COLO668 (cell line): ENCODE results near the gene GOLGA5.
"Not testable (repeated sequence)": the region's sequence is repeated elsewhere in the genome, so short reads cannot be mapped to it uniquely, and the experiment has no call there.

Experiments used
- DNase-seq: peaks from one replicate; lab custom pipeline; 2025; ENCODE audit not compliant: unreplicated experiment; lab: John Stamatoyannopoulos, UW

Gene GOLGA5

DNA sequence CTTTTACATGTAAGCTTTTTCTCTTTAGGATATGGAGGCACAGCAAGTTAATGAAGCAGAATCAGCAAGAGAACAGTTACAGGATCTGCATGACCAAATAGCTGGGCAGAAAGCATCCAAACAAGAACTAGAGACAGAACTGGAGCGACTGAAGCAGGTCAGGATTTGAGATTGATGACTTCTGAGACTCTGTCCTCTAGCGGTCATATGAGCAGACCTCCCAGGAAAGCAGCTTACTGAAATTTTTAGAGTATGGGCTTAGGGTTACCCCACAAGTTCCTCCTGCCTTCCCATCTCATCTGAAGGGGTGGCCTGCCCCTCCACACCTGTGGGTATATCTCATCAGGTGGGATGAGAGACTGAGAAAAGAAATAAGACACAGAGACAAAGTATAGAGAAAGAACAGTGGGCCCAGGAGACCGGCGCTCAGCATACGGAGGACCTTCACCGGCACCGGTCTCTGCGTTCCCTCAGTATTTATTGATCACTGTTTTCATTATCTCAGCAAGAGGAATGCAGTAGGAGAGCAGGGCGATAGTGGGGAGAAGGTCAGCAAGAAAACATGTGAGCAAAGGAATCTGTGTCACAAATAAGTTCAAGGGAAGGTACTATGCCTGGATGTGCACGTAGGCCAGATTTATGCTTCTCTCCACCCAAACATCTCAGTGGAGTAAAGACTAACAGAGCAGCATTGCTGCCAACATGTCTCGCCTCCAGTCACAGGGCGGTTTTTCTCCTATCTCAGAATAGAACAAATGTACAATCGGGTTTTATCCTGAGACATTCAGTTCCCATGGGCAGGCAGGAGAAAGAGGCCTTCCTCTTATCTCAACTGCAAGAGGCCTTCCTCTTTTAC lies 25.8 kb downstream of the GOLGA5 start:
- not testable (repeated sequence) for DNase-seq

DNA sequence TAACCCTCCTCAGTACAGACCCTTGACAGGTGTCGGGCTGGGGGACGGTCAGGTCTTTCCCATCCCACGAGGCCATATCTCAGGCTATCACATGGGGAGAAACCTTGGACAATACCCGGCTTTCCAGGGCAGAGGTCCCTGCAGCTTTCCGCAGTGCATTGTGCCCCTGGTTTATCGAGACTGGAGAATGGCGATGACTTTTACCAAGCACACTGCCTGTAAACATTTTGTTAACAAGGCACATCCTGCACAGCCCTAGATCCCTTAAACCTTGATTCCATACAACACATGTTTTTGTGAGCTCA lies 26.4 kb downstream of the GOLGA5 start:
- DNase-seq, result not testable (repeated sequence)

DNA sequence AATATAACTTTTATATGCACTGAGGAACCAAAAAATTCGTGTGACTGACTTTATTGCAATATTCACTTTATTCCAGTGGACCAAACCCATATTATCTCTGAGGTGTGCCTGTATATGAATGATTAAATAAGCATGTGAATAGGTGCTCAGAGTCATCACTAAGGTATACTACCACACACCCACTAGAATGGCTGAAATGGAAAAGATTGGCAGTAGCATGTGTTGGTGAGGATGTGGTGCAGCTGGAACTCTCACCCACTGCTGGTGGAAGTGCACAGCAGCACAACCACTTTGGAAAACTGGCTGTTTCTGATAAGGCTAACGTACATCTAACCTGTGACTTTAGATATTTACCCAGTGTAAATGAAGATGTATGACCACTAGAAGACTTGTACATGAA lies 36.8 kb downstream of the GOLGA5 start:
- DNase-seq, result no peak

DNA sequence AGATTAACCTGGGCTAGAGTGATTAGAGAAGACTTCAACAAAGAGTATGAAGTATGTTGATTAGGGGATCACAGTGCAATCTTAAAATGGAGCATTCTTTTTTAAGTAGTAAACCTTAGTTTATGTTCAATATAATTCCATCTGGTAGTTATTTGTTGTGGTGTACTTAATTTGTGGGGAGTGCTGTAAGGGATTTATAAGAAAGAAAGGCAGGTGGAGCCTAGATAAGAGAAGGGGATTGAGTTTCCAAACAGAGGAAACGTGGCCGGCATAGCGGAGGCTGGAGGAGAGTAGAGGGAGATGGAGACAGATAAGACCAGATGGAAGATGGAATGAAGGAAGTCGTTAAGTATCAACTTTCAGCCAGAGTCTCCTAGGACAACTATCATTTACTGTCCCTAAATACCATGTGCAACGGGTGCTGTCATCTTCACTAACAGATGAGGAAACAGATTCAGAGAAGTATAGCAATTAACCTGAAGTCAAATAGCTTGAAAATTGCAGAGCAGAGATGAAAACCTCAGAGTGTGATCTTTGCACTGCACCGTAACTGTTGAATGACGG lies 38.1 kb downstream of the GOLGA5 start:
- no peak for DNase-seq

DNA sequence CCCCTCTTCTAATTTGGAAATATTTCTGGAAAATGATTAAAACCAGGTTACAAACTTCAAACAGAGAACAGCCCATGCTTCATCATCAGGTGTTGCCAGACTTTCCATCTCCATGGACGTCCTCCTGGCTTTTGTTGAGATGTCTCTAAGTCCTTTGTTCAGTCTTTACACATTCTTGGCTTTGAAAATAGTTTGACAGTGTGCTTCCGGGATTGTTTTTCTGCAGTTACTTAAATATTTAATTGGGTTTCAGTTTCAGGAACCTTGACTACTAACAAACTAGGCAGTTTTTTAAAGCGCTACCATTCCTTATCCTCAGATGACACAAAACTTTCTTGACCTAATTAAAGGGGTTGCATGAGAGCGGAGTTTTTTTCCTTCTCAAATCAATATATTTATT lies 47.8 kb downstream of the GOLGA5 start:
- no peak for DNase-seq

DNA sequence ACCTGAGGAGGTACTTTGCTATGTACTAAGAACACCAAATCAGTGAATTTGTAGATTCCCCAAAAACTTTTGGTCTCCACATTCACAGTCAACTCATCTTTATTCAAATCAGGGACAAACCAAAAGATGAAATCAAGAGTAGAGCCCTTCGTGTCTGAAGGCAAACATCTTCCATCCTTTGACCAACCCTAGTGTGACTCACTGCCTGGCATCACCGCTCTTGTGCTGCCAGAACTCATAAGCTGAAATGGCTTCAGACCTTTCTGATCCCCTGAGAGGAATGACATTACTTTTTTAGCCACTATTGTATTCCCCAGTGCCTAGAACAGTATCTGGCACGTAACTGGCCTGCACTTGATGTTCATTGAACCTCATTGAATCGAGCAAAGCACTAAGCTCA lies 50.1 kb downstream of the GOLGA5 start:
- no peak for DNase-seq

DNA sequence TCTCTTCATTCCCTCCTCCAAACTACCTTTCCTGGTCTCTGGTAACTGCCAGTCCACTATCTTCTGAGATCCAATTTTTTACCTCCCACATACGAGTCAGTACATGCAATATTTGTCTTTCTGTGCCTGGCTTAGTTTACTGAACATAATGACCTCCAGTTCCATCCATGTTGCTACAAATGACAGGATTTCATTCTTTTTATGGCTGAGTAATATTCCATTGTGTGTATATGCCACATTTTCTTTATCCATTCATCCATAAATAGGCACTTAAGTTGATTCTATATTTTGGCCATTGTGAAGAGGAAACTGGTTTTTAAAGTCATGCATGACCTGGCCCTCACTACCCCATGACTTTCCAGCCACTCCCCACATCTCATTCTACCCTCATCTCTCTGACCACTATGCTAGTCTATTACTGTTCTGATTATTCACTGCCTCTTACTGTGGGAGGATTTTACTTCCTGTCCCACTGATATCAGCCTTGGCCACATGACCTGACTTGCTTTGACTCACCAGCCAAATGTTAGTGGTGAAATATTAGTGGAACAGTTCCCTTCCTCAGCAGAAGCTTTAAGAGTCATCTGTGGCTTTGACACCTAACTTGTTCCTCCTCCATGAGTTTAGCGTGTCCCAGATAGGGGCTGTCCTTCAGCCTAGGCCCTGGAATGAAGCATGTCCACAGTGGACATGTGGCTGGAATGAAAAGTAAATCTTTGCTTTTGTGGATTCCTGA lies 52.2 kb downstream of the GOLGA5 start:
- DNase-seq, result no peak

DNA sequence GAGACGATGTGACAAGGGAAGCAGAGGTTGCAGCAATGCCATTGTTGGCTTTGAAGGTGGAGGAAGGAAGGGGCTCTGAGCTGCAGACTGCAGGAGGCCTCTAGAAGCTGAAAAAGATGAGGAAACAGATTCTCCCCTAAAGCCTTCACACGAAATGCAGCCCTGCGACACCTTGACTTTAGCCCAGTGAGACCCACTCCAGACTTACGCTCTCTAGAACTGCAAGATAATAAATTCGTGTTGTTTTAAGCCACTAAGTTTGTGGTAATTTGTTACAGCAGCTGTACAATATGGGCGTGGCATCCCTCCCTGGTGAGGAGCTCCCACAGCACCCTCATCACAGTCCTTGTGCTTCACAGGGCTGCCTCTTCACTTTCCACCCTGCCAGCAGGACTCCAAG lies 53.2 kb downstream of the GOLGA5 start:
- no peak for DNase-seq

DNA sequence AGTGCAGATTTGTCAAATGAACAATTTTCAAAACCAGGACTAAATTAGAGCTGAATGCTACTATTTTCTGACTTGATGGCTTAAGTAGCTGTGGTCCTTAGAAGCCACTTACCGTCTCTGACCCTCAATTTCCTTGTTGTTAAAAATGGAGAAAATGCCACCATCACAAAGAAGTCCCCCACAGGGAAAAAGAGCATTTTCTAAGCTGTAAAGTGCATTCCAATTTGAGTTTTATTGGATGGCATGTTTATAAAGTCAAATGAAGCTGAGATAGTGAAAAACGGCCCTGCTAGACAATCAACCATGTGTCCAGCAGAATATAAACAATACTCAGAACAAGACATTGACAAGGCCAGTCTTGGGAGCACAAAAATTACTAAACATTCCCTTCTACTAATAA lies 53.6 kb downstream of the GOLGA5 start:
- DNase-seq, result no peak

DNA sequence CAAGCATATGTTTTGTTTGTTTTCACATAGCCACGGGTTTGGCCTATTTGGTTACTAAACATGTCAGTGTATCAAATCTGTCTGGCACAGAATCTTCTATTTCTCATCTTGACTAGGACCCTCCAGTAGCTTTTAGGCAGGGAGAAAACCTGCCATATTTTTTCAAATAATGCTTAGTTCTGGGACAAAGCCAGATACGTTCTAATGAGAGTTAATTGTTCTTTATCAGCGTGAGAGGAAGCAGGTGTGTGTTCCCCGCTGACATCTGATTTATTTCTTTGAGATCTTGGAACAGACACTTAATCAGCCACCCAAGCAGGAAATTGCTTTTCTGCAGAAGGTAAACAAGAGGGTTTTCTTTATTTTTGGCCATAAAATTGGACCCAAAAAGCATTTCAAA lies 54.8 kb downstream of the GOLGA5 start:
- DNase-seq, result peak; percentile 28

DNA sequence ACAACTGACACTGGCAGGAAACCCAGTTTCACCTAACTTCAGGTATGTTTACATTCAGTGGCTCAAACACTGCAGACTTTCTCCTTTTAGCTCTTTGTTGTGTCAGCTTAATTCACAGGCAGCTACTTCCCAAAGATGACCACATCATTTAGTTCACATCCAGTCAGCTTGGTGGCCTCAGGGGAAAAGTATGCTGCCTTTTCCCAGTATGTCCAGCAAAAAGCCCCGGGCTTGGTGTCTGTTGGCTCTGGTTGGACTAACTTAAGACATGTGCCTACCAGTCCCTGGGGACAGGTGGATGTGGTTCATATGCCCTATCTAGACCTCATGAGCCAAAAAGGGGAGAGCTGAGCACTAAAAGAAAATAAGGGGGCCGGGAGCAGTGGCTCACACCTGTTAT lies 56.4 kb downstream of the GOLGA5 start:
- DNase-seq, result no peak

DNA sequence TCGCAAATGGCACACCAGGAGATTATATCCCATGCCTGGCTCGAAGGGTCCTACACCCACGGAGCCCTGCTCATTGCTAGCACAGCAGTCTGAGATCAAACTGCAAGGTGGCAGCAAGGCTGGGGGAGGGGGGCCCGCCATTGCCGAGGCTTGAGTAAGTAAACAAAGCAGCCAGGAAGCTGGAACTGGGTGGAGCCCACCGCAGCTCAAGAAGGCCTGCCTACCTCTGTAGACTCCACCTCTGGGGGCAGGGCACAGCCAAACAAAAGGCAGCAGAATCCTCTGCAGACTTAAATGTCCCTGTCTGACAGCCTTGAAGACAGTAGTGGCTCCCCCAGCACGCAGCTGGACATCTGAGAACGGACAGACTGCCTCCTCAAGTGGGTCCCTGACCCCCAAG lies 59.0 kb downstream of the GOLGA5 start:
- DNase-seq, result not testable (repeated sequence)

DNA sequence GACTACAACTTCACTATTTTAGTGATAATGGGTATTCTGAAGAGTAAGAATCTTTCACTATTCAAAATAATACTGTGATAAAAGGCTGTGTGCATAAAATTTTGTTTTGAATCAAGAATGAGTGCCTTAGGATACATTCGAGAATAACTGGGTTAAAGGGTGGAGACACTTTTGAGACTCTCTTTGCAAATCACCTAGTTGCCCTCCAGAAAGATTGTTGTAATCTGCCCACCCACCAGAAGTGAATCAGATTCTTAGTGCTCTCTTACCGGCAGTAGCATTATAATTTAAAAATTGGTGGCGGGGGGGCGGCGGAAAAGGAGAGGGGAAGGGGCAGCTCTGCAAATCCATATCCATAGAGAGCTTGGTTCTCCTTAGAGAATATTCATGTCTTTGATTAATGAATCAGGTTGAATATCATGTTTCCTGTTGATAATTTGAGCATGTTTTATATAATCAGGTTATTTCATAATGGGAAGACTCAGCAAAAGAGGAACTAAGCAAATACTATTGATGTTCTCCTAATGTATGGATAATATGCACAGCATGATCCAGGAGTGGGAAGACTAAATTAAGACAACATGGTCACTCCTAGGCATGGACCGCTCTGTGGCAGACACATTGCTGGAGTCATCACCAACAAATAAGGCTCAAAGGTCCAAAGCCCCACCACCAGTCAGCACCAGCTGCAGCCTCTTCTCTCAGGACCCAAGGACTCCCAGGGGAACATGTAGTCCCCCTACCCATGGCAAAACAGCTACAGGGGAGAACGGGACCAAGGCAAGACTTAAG lies 66.1 kb downstream of the GOLGA5 start:
- no peak for DNase-seq

DNA sequence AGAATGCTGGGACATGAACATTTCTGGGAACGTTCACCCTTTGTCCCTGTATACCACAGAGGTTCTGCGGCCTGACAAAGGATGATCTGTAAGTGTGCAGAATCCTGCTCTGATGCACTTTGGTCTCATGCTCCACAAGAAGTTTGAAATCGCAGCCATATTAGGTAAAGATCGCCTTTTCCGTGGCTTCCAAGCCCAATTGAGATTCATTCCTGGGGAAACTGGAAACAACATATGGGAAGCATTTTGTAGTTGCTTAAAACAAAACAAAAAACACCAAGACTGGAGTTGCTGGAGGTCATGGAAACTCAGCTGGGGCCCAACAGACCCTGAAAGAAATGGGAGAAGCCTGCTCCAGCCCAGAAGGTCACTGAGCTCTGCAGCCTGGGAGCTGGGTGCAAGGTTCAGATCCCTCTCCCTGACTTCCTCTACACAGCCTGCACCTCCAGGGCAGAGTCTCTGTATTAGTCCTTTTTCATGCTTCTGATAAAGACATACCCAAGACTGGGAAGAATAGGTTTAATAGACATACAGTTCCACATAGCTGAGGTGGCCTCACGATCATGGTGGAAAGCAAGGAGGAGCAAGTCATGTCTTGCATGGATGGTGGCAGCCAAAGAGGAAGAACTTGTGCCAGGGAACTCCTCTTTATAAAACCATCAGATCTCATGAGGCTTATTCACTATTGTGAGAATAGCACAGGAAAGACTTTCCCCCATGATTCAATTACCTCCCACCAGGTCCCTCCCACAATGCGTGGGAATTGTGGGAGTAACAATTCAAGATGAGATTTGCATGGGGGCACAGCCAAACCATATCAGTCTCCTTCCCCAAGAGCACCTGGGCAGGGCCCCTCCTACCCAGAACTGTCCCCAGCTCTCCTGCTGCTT lies 68.0 kb downstream of the GOLGA5 start:
- DNase-seq, result no peak

DNA sequence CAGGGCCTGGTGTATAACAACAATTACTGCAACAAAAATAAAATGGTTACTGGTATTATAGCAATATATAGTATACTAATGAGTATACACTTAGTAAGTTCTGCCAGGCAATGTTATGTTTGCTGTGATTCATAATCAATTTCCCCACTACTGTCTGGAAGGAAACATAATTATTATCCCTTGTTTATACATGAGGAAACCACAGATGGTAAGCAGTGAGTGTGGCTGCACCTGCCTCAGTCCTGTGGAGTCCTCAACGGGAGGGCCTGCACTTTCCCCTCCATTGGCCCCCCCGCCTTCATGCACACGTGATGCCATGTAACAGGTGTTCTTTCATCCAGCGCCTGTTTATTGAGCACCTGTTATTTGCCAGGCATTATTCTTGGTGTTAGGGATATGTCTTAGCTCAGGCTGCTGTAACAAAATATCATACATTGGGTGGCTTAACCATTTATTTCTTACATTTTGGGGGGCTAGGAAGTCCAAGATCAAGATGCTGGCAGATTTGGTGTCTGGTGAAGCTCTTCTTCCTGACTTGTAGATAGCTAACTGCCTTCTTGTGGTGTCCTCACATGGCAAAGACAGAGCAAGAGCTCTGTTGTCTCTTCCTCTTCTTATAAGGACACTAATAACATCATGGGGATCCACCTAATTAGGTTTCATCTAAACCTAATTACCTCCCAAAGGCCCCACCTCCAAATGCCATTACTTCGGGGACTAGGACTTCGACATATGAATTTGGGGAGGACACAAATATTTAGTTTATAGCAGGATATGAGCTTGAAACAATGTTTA lies 69.4 kb downstream of the GOLGA5 start:
- DNase-seq, result peak; percentile 90

DNA sequence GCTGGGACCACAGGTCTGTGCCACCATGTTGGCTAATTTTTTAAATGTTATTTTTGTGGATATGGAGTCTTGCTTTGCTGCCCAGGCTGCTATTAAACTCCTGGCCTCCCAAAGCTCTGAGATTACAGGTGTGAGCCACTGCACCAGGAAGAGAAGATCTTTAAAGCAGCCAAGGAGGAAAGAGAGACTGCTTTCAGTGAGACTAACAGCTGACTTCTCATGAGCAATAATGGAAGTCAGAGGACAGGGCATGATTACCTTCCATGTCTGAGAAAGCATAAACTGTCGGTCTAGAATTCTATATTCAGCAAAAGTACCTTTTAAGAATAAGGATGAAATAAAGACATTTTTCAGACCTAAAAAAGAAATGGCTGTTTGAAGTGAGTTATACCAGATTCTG lies 71.6 kb downstream of the GOLGA5 start:
- DNase-seq, result no peak

DNA sequence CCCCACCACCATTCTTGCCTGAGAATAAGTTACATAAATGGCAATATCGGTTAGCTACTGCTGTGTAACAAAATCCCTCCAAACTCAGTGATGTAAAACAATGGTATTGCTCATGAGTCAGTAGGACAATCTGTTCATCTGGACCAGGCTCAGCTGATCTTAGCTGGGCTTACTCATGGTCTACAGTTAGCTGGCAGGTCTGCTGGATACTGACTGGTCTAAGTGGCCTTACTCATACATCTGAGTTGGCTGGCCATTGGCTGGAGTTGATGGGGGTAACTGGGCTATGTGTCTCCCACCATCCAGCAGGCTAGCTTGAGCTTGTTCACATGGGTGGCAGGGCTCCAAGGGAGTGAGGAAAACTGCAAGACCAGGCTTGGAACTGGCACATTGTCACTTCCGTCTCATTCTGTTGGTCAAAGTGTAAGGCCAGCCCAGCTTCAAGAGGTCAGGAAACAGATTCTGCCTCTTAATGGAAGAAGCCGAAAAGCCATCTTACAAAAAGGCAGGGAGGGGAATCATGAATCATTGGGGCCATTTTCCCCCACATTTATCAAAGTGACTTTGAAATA lies 72.2 kb downstream of the GOLGA5 start:
- no peak for DNase-seq

DNA sequence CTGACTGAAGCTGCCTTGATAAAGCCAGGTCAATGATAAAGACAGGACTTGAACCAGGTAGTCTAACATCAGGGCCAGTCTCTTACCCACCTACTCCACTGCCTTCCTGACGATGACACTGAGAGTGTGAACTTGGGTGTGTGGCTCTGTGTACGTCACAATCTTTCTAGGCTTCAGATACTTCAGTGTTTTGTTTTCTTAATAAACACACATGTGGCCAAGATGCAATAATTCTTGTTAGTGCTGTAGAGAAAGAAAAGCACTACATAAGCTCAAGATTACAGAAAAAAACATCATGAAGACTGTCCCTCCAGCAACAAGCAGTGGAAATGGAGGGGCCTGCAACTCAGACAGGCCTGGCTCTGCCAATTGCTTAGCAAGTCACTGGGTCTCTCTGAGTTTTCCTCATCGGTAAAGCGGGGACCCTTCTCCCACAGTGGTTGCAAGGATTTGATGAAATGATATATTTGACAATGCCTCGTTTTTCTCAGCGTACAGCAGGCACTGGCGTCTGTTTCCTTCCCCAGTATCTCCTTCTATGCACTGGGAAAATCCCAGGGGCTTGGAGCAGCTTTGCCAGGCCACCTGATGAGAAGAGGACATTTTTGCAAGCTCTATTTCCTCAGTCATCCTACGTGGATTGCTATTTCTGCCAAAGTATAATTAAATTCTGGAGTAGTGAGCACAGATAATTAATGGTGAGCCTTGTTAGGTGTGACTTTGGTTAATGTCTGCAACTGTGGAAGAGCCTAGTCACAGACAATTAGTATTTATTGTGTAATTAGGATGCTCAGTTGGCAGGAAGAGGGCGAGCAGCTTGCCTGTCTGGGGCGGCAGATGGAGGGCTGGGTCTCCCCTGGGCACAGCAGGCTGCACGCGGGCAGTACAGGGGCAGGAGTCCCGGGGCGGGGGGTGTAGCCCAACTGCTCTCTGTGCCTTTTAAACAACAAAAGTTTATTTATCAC lies 73.1 kb downstream of the GOLGA5 start:
- no peak for DNase-seq
